ENCODE results near the gene CLTB. TPM values are rescaled to one million over a fixed set of nuclear protein-coding genes. Genes with fewer than 3 reads are reported as not detected.

Gene CLTB
- total and polyA plus RNA-seq, 2 of the 13 experiments (the other 11 are each of a cell fraction or from before 2014, with no cell fraction given) = 23.3 to 33.8 TPM

DNA sequence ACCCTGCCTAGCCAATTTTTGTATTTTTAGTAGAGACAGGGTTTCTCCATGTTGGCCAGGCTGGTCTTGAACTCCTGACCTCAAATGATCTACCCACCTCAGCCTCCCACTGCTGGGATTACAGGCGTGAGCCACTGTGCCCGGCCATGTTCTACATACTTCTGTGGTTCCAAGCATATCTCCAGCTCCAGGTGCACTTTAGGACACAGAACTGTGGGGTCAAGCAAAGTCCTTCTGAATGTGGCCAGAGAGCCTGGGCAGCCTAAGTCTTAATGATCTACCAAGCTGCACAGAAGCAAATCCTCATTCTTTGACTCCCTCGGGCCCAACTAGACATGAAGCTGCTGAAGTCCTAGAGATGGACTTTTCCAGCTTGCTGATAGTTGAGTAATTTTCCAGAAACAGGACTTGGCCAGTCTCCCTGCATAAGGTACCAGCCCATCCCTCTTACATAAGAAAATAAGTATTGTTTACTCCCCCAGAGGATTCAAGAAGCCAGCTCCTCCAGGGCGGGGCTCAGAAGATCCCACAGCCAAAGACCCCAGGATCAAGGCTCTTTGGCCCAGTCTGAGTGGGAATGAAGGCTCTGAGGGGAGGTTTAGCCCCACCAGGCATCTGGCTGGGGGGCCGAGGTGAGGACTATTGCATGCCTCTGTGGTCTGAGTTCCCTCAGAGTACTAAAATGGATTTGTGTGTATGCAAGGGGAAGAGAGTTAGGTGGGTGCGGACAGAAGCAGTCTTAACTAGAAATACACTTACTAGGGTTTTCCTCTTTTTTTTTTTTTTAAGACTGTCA, 8.7 kb downstream of the CLTB start:
- Histone ChIP-seq H3K9me3 (ENCODE audit: low read length) (no peaks in the 10 kb centered on the region), H3K27me3 (ENCODE audit: control insufficient read depth in 1 of 2, insufficient read depth in 2 of 2, low read length in 2 of 2) (no peaks in the 10 kb centered on the region), H2AFZ (ENCODE audit: low read length) (no peak overlapping the region), H3K36me3 (replicated peaks in 1 of 2; ENCODE audit: control insufficient read depth in 1 of 2, insufficient read depth in 2 of 2, low read length in 2 of 2) (peaks cover 2 to 6% of the 10 kb centered on the region in 2 experiments; a peak in 4 of 5 replicates), H3K9ac (ENCODE audit: insufficient read depth, low read depth, low read length) (no peak overlapping the region), H3K79me2 (ENCODE audit: insufficient read depth, low read length) (no peaks in the 10 kb centered on the region), H3K27ac (ENCODE audit: extremely low read length, insufficient read depth, low read length) (no peak overlapping the region), H4K20me1 (ENCODE audit: insufficient read depth, low read length) (no peaks in the 10 kb centered on the region), H3K4me2 (ENCODE audit: low read depth, low read length) (no peak overlapping the region), H3K4me1 (ENCODE audit: insufficient read depth, low read length) (peaks cover 20% of the 10 kb centered on the region), H3K4me3 (replicated peaks in 1 of 3; ENCODE audit: insufficient read depth in 1 of 3, low read depth in 2 of 3, low read length in 3 of 3) (no peak overlapping the region)
- TF ChIP-seq ZNF484 (CRISPR knock-in tag; IDR thresholded peaks at IDR 0.05; ENCODE audit: borderline replicate concordance, low read depth) (no peak), SP5 (CRISPR knock-in tag; IDR thresholded peaks at IDR 0.05; ENCODE audit: borderline replicate concordance, low read depth) (no peak), SALL1 (CRISPR knock-in tag; IDR thresholded peaks at IDR 0.05) (no peak), ZFP36L1 (CRISPR knock-in tag; IDR thresholded peaks at IDR 0.05) (no peak), ZNF672 (CRISPR knock-in tag; IDR thresholded peaks at IDR 0.05) (no peak), EHMT2 (IDR thresholded peaks at IDR 0.05; ENCODE audit: borderline replicate concordance, low read depth, low read length) (no peak), ZNF788 (CRISPR knock-in tag; IDR thresholded peaks at IDR 0.05; ENCODE audit: borderline replicate concordance) (no peak), ZNF615 (CRISPR knock-in tag; IDR thresholded peaks at IDR 0.05; ENCODE audit: borderline replicate concordance) (no peak), TAF15 (IDR thresholded peaks at IDR 0.05; ENCODE audit: low read depth, low read length, poor library complexity, severe bottlenecking) (no peak), SOX5 (CRISPR knock-in tag; IDR thresholded peaks at IDR 0.05; ENCODE audit: borderline replicate concordance) (no peak), ZNF121 (CRISPR knock-in tag; IDR thresholded peaks at IDR 0.05) (no peak), RFX3 (CRISPR knock-in tag; IDR thresholded peaks at IDR 0.05) (no peak)
- TF ChIP-seq, protein P1, sequence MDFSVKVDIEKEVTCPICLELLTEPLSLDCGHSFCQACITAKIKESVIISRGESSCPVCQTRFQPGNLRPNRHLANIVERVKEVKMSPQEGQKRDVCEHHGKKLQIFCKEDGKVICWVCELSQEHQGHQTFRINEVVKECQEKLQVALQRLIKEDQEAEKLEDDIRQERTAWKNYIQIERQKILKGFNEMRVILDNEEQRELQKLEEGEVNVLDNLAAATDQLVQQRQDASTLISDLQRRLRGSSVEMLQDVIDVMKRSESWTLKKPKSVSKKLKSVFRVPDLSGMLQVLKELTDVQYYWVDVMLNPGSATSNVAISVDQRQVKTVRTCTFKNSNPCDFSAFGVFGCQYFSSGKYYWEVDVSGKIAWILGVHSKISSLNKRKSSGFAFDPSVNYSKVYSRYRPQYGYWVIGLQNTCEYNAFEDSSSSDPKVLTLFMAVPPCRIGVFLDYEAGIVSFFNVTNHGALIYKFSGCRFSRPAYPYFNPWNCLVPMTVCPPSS (IDR thresholded peaks at IDR 0.05) = no peak
- TF ChIP-seq, protein P2, sequence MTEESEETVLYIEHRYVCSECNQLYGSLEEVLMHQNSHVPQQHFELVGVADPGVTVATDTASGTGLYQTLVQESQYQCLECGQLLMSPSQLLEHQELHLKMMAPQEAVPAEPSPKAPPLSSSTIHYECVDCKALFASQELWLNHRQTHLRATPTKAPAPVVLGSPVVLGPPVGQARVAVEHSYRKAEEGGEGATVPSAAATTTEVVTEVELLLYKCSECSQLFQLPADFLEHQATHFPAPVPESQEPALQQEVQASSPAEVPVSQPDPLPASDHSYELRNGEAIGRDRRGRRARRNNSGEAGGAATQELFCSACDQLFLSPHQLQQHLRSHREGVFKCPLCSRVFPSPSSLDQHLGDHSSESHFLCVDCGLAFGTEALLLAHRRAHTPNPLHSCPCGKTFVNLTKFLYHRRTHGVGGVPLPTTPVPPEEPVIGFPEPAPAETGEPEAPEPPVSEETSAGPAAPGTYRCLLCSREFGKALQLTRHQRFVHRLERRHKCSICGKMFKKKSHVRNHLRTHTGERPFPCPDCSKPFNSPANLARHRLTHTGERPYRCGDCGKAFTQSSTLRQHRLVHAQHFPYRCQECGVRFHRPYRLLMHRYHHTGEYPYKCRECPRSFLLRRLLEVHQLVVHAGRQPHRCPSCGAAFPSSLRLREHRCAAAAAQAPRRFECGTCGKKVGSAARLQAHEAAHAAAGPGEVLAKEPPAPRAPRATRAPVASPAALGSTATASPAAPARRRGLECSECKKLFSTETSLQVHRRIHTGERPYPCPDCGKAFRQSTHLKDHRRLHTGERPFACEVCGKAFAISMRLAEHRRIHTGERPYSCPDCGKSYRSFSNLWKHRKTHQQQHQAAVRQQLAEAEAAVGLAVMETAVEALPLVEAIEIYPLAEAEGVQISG (CRISPR knock-in tag; IDR thresholded peaks at IDR 0.05) = no peak
- TF ChIP-seq, protein P3, sequence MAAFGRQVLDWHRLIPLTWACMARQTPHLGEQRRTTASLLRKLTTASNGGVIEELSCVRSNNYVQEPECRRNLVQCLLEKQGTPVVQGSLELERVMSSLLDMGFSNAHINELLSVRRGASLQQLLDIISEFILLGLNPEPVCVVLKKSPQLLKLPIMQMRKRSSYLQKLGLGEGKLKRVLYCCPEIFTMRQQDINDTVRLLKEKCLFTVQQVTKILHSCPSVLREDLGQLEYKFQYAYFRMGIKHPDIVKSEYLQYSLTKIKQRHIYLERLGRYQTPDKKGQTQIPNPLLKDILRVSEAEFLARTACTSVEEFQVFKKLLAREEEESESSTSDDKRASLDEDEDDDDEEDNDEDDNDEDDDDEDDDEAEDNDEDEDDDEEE (CRISPR knock-in tag; IDR thresholded peaks at IDR 0.05) = no peak
- TF ChIP-seq, protein P4, sequence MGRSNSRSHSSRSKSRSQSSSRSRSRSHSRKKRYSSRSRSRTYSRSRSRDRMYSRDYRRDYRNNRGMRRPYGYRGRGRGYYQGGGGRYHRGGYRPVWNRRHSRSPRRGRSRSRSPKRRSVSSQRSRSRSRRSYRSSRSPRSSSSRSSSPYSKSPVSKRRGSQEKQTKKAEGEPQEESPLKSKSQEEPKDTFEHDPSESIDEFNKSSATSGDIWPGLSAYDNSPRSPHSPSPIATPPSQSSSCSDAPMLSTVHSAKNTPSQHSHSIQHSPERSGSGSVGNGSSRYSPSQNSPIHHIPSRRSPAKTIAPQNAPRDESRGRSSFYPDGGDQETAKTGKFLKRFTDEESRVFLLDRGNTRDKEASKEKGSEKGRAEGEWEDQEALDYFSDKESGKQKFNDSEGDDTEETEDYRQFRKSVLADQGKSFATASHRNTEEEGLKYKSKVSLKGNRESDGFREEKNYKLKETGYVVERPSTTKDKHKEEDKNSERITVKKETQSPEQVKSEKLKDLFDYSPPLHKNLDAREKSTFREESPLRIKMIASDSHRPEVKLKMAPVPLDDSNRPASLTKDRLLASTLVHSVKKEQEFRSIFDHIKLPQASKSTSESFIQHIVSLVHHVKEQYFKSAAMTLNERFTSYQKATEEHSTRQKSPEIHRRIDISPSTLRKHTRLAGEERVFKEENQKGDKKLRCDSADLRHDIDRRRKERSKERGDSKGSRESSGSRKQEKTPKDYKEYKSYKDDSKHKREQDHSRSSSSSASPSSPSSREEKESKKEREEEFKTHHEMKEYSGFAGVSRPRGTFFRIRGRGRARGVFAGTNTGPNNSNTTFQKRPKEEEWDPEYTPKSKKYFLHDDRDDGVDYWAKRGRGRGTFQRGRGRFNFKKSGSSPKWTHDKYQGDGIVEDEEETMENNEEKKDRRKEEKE (IDR thresholded peaks at IDR 0.05) = no peak
- no TSS peak for BruUV-seq (replicated peaks)
- WGBS (ENCODE audit: low lambda C conversion rate) = 95% methylated on average over 6 of the region's 6 CpGs
- ChIA-PET POLR2A (no interaction called here), CTCF (ENCODE audit: low intra/inter-chr PET ratio, low total read pairs) (no interaction called here)
- intact Hi-C loops (cut with micrococcal nuclease; ENCODE audit: unreplicated experiment) (no loop called here), in situ Hi-C loops (cut with HindIII; ENCODE audit: extremely low pct_ligation_motif_present, low pct_unique_long_range_greater_than_20kb) (no loop called here)
- DNase-seq (ENCODE audit: low spot score) (no peak), FAIRE-seq (no peak), ATAC-seq (no peak)

Measured in HepG2 (cell line).